ENCODE data around the gene NIPAL3.

The NIPAL3 gene

DNA sequence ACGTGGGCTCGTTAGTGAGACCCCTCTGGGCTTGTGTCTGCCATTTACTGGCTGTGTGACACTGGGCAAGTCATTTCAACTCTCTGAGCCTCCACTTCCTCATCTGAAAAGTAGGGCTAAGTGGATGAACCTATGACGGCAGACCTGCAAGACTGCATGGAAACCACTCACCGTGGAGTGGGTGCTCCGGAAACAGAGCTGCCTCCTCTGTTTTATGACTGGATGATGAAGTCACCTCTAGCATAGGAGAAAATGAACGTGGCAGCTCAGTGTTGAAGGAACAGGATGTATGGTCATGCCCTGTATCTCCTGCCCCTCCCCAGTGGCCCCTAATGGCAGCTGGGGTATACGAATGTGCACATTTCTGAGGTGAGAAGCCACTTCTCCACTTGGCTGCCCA is 42.6 kb upstream of the NIPAL3 start:
- Histone ChIP-seq H3K23ac (ENCODE audit: low read length) (no peak overlapping the region), H4K12ac (ENCODE audit: low read depth, low read length) (no peak overlapping the region), H3K4me3 (ENCODE audit: low read depth, low read length) (no peak overlapping the region), H3K4ac (ENCODE audit: low read depth, low read length) (no peak overlapping the region), H3K27ac (ENCODE audit: low read depth, low read length) (no peak overlapping the region), H2AFZ (ENCODE audit: insufficient read depth, low read length, poor library complexity) (no peak overlapping the region), H3K4me2 (ENCODE audit: low read length) (no peak overlapping the region), H3K4me1 (ENCODE audit: control insufficient read depth in 1 of 2, insufficient read depth in 2 of 2, low read length in 2 of 2) (peaks cover 0 to 2% of the 10 kb centered on the region in 2 experiments), H3K27me3 (ENCODE audit: insufficient read depth, low read length) (no peaks in the 10 kb centered on the region), H3K9ac (ENCODE audit: low read length) (no peak overlapping the region), H2BK5ac (ENCODE audit: low read depth, low read length, poor library complexity) (no peak overlapping the region), H2BK120ac (ENCODE audit: insufficient read depth, low read length, poor library complexity) (no peak overlapping the region), H3K79me1 (ENCODE audit: low read length) (no peaks in the 10 kb centered on the region), H4K8ac (ENCODE audit: low read depth, low read length) (no peak overlapping the region), H3K9me3 (ENCODE audit: insufficient read depth, low read depth, low read length) (peaks cover 2% of the 10 kb centered on the region), H3K14ac (ENCODE audit: low read length) (no peak overlapping the region), H4K91ac (ENCODE audit: low read depth, low read length) (no peak overlapping the region), H3K36me3 (ENCODE audit: control insufficient read depth in 1 of 2, insufficient read depth in 2 of 2, low read length in 2 of 2) (no peaks in the 10 kb centered on the region), H3K79me2 (ENCODE audit: control insufficient read depth, insufficient read depth, low read length, poor library complexity) (no peaks in the 10 kb centered on the region), H3K18ac (ENCODE audit: low read length) (no peak overlapping the region), H2BK12ac (ENCODE audit: low read length) (no peak overlapping the region), H2AK5ac (ENCODE audit: low read length) (no peak overlapping the region)
- no CpG with 5 or more reads among the region's 7 CpGs for WGBS (ENCODE audit: extremely low coverage, insufficient coverage, insufficient read length)
- DNase-seq, result no peak

DNA sequence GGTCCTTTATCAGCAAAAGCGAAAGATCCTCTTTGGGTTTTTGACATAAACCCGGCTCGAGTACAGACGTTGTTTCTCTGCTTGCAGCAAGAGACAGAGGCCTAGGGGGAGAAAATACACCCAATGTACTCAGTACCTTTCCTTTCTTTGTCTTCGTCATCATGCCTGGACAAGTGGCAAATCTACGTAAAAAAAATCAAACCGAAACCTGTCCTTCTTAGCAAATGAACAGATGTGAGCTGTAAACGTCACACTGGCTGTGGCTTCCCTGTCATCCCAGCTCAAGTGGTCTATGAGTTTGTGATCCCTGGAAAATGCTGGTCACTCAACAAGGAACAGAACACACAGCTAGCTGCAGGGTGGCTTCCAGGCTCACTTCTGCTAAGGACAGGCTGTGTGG is 41.9 kb upstream of the NIPAL3 start:
- no peak overlapping the region for H4K8ac ChIP-seq (ENCODE audit: low read depth, low read length)
- no peak overlapping the region for H3K14ac ChIP-seq (ENCODE audit: low read length)
- no peaks in the 10 kb centered on the region for H3K79me1 ChIP-seq (ENCODE audit: low read length)
- WGBS (ENCODE audit: extremely low coverage, insufficient coverage, insufficient read length), result no CpG with 5 or more reads among the region's 8 CpGs
- H4K12ac ChIP-seq (ENCODE audit: low read depth, low read length), result no peak overlapping the region
- no peak overlapping the region for H2AK5ac ChIP-seq (ENCODE audit: low read length)
- H3K18ac ChIP-seq (ENCODE audit: low read length), result no peak overlapping the region
- peaks cover 2% of the 10 kb centered on the region for H3K9me3 ChIP-seq (ENCODE audit: insufficient read depth, low read depth, low read length)
- no peak overlapping the region for H2BK120ac ChIP-seq (ENCODE audit: insufficient read depth, low read length, poor library complexity)
- no peak overlapping the region for H4K91ac ChIP-seq (ENCODE audit: low read depth, low read length)
- H3K79me2 ChIP-seq (ENCODE audit: control insufficient read depth, insufficient read depth, low read length, poor library complexity), result no peaks in the 10 kb centered on the region
- H3K4me3 ChIP-seq (ENCODE audit: low read depth, low read length), result no peak overlapping the region
- no peak overlapping the region for H3K23ac ChIP-seq (ENCODE audit: low read length)
- H3K4me1 ChIP-seq (ENCODE audit: control insufficient read depth in 1 of 2, insufficient read depth in 2 of 2, low read length in 2 of 2), result peaks cover 0 to 2% of the 10 kb centered on the region in 2 experiments
- H3K4me2 ChIP-seq (ENCODE audit: low read length), result no peak overlapping the region
- no peaks in the 10 kb centered on the region for H3K27me3 ChIP-seq (ENCODE audit: insufficient read depth, low read length)
- H2BK5ac ChIP-seq (ENCODE audit: low read depth, low read length, poor library complexity), result no peak overlapping the region
- H3K27ac ChIP-seq (ENCODE audit: low read depth, low read length), result no peak overlapping the region
- H2AFZ ChIP-seq (ENCODE audit: insufficient read depth, low read length, poor library complexity), result no peak overlapping the region
- no peak overlapping the region for H3K4ac ChIP-seq (ENCODE audit: low read depth, low read length)
- H3K36me3 ChIP-seq (ENCODE audit: control insufficient read depth in 1 of 2, insufficient read depth in 2 of 2, low read length in 2 of 2), result no peaks in the 10 kb centered on the region
- H3K9ac ChIP-seq (ENCODE audit: low read length), result no peak overlapping the region
- DNase-seq, result no peak
- H2BK12ac ChIP-seq (ENCODE audit: low read length), result no peak overlapping the region

GRCh38 chr1:24374891-24375786 is 40.5 kb upstream of the NIPAL3 start:
- Histone ChIP-seq H2BK12ac (ENCODE audit: low read length) (no peak overlapping the region), H3K14ac (ENCODE audit: low read length) (no peak overlapping the region), H3K9me3 (ENCODE audit: insufficient read depth, low read depth, low read length) (peaks cover 2% of the 10 kb centered on the region), H3K4ac (ENCODE audit: low read depth, low read length) (no peak overlapping the region), H3K4me3 (ENCODE audit: low read depth, low read length) (no peak overlapping the region), H2AFZ (ENCODE audit: insufficient read depth, low read length, poor library complexity) (no peak overlapping the region), H3K27ac (ENCODE audit: low read depth, low read length) (no peak overlapping the region), H4K8ac (ENCODE audit: low read depth, low read length) (no peak overlapping the region), H3K79me2 (ENCODE audit: control insufficient read depth, insufficient read depth, low read length, poor library complexity) (no peaks in the 10 kb centered on the region), H4K12ac (ENCODE audit: low read depth, low read length) (no peak overlapping the region), H3K9ac (ENCODE audit: low read length) (no peak overlapping the region), H3K18ac (ENCODE audit: low read length) (no peak overlapping the region), H3K79me1 (ENCODE audit: low read length) (no peaks in the 10 kb centered on the region), H2BK120ac (ENCODE audit: insufficient read depth, low read length, poor library complexity) (no peak overlapping the region), H2AK5ac (ENCODE audit: low read length) (no peak overlapping the region), H3K4me1 (ENCODE audit: control insufficient read depth in 1 of 2, insufficient read depth in 2 of 2, low read length in 2 of 2) (peaks cover 0 to 2% of the 10 kb centered on the region in 2 experiments), H4K91ac (ENCODE audit: low read depth, low read length) (no peak overlapping the region), H2BK5ac (ENCODE audit: low read depth, low read length, poor library complexity) (no peak overlapping the region), H3K36me3 (ENCODE audit: control insufficient read depth in 1 of 2, insufficient read depth in 2 of 2, low read length in 2 of 2) (no peaks in the 10 kb centered on the region), H3K27me3 (ENCODE audit: insufficient read depth, low read length) (no peaks in the 10 kb centered on the region), H3K23ac (ENCODE audit: low read length) (no peak overlapping the region), H3K4me2 (ENCODE audit: low read length) (no peak overlapping the region)
- peak in 1 of 2 donors; percentile 45 for DNase-seq
- WGBS (ENCODE audit: extremely low coverage, insufficient coverage, insufficient read length), result no CpG with 5 or more reads among the region's 13 CpGs

DNA sequence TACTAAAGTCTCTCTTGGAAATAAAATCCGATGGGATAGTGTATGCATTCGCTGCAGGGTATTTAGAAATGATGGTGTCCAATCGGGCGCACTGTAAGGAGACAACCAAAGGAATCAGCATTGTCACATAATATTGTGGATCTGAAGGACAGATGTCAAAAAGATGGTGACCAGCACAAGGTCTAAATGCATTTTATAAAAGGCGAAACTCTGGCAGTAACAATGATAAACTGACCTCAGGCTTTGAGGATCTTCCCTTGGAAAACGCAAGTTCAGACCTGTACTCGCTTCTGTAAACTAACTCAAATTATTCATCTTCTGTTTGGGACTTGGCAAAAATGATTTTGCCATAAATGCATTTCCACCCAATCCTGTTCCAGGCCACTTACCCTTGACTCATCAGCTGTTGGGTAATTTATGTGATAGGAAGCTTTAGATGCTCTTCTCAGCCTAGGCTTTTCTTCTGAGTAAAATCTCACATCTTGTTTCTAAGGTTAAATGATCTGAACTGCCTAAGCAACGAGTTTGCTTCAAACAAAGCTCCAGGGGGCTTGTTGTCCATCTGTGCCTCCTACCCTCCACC is 35.8 kb upstream of the NIPAL3 start:
- no peak overlapping the region for H4K8ac ChIP-seq (ENCODE audit: low read depth, low read length)
- H3K14ac ChIP-seq (ENCODE audit: low read length), result no peak overlapping the region
- no peak overlapping the region for H3K4me2 ChIP-seq (ENCODE audit: low read length)
- no peak overlapping the region for H2AK5ac ChIP-seq (ENCODE audit: low read length)
- H2BK120ac ChIP-seq (ENCODE audit: insufficient read depth, low read length, poor library complexity), result no peak overlapping the region
- no peak overlapping the region for H3K18ac ChIP-seq (ENCODE audit: low read length)
- no peak overlapping the region for H2BK12ac ChIP-seq (ENCODE audit: low read length)
- no peak overlapping the region for H4K91ac ChIP-seq (ENCODE audit: low read depth, low read length)
- no peak overlapping the region for H3K9ac ChIP-seq (ENCODE audit: low read length)
- H2BK5ac ChIP-seq (ENCODE audit: low read depth, low read length, poor library complexity), result no peak overlapping the region
- DNase-seq, result peak in 1 of 2 donors; percentile 32
- no peak overlapping the region for H3K27ac ChIP-seq (ENCODE audit: low read depth, low read length)
- H3K79me1 ChIP-seq (ENCODE audit: low read length), result no peaks in the 10 kb centered on the region
- WGBS (ENCODE audit: extremely low coverage, insufficient coverage, insufficient read length), result no CpG with 5 or more reads among the region's 8 CpGs
- H3K4me1 ChIP-seq (ENCODE audit: control insufficient read depth in 1 of 2, insufficient read depth in 2 of 2, low read length in 2 of 2), result peaks cover 0 to 2% of the 10 kb centered on the region in 2 experiments
- H3K4me3 ChIP-seq (ENCODE audit: low read depth, low read length), result no peak overlapping the region
- no peaks in the 10 kb centered on the region for H3K79me2 ChIP-seq (ENCODE audit: control insufficient read depth, insufficient read depth, low read length, poor library complexity)
- peaks cover 0 to 2% of the 10 kb centered on the region in 2 experiments for H3K36me3 ChIP-seq (ENCODE audit: control insufficient read depth in 1 of 2, insufficient read depth in 2 of 2, low read length in 2 of 2)
- H4K12ac ChIP-seq (ENCODE audit: low read depth, low read length), result no peak overlapping the region
- no peak overlapping the region for H3K23ac ChIP-seq (ENCODE audit: low read length)
- no peak overlapping the region for H3K4ac ChIP-seq (ENCODE audit: low read depth, low read length)
- no peak overlapping the region for H2AFZ ChIP-seq (ENCODE audit: insufficient read depth, low read length, poor library complexity)
- no peaks in the 10 kb centered on the region for H3K9me3 ChIP-seq (ENCODE audit: insufficient read depth, low read depth, low read length)
- H3K27me3 ChIP-seq (ENCODE audit: insufficient read depth, low read length), result no peaks in the 10 kb centered on the region
